Thyroid gland (tissue), 4 donors: Measurements from ENCODE around the gene NDUFAF8.

Source experiments
- POLR2A ChIP-seq, 2 donors: fragments of 450-650 bp; IDR thresholded peaks; one replicate each; pipeline ENCODE4 v1.6.1; 2017; ENCODE audit warnings: antibody characterized with exemption in 2 of 2, mild to moderate bottlenecking in 2 of 2, moderate library complexity in 1 of 2
- TF ChIP-seq, protein P1 (sequence below), 6 experiments: fragments of 200-600 bp in 3 of 6; fragments of 450-650 bp in 3 of 6; sonication (generic) in 3 of 6; IDR thresholded peaks; one replicate each; pipeline ENCODE4 v1.5.1; 2016 to 2019; ENCODE audit warnings: antibody characterized with exemption in 6 of 6, mild to moderate bottlenecking in 2 of 6, inconsistent platforms in 1 of 6, moderate library complexity in 1 of 6

DNA sequence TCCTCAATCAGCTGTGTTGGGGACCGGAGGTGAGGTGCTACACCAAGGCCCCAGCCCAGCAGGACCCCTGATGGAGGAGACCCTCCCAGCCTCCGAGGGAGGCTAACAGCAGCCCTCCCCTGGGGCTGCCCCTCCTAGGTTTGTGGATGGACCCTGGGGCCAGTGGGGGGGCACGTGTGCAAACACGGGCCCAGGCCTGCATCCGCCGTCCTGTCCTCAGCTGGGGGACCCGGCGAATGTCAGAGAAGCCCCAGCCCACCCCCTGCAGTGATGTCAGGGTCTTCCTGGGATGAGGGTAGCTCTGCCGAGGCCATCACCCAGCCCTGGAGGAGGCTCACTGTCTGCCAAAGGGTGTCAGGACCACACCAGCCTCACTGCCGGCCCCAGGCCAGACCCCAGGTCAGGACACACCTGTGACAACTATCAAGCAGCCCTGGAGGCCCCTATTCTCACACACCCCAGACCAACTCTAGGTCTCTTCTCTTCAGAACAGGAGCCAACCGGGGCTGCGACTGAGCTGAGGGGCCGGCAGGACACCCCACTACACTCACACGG is 43.1 kb upstream of the NDUFAF8 start:
- TF ChIP-seq, protein P1, sequence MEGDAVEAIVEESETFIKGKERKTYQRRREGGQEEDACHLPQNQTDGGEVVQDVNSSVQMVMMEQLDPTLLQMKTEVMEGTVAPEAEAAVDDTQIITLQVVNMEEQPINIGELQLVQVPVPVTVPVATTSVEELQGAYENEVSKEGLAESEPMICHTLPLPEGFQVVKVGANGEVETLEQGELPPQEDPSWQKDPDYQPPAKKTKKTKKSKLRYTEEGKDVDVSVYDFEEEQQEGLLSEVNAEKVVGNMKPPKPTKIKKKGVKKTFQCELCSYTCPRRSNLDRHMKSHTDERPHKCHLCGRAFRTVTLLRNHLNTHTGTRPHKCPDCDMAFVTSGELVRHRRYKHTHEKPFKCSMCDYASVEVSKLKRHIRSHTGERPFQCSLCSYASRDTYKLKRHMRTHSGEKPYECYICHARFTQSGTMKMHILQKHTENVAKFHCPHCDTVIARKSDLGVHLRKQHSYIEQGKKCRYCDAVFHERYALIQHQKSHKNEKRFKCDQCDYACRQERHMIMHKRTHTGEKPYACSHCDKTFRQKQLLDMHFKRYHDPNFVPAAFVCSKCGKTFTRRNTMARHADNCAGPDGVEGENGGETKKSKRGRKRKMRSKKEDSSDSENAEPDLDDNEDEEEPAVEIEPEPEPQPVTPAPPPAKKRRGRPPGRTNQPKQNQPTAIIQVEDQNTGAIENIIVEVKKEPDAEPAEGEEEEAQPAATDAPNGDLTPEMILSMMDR (IDR thresholded peaks at IDR 0.05) = no peak
- no peak for TF ChIP-seq POLR2A (IDR thresholded peaks at IDR 0.05)
